Stomach (tissue), 4 donors: ENCODE data around the gene RNU6-7.

Experiments used
- CTCF ChIP-seq, 7 experiments: fragments of 450-650 bp in 4 of 7; fragments of 200-600 bp in 3 of 7; sonication (generic) in 3 of 7; IDR thresholded peaks; one replicate each; pipeline ENCODE4 v1.5.1; 2016 to 2019; ENCODE audit warnings: antibody characterized with exemption in 7 of 7, control low read depth in 2 of 7, mild to moderate bottlenecking in 1 of 7
- POLR2A ChIP-seq, 4 donors: fragments of 450-650 bp; IDR thresholded peaks; one replicate each; pipeline ENCODE4 v1.6.1; 2016; ENCODE audit warnings: antibody characterized with exemption in 4 of 4, control low read depth in 2 of 4, mild to moderate bottlenecking in 1 of 4, moderate library complexity in 1 of 4

GRCh38 chr14:32205554-32205953 lies 3.7 kb downstream of the RNU6-7 start:
- TF ChIP-seq POLR2A (IDR thresholded peaks at IDR 0.05), result no peak
- no peak for TF ChIP-seq CTCF (IDR thresholded peaks at IDR 0.05)
